Dedifferentiated amniotic fluid mesenchymal stem cell (primary cell): ENCODE measurements around the gene MME.
"Not testable (repeated sequence)": the region's sequence is repeated elsewhere in the genome, so short reads cannot be mapped to it uniquely, and the experiment has no call there.

Experiments used
- DNase-seq: peaks from one replicate; pipeline ENCODE4 v3.0.0-alpha.2; 2016; ENCODE audit errors: extremely low spot score

Gene MME

GRCh38 chr3:155192957-155193746 is 113.0 kb downstream of the MME start:
- DNase-seq = no peak

- DNase-seq = no peak
These were observed 113.7 kb downstream of the MME start for GRCh38 chr3:155193868-155194267.

GRCh38 chr3:155194973-155195957 is 115.1 kb downstream of the MME start:
- no peak for DNase-seq

- DNase-seq = no peak
These were observed 116.3 kb downstream of the MME start for GRCh38 chr3:155196131-155197021.

- no peak for DNase-seq
These were observed 117.7 kb downstream of the MME start for GRCh38 chr3:155197786-155198185.

GRCh38 chr3:155202626-155203025 is 122.5 kb downstream of the MME start:
- no peak for DNase-seq

GRCh38 chr3:155204851-155205250 is 124.7 kb downstream of the MME start:
- no peak for DNase-seq

GRCh38 chr3:155208183-155208800 is 128.2 kb downstream of the MME start:
- DNase-seq = no peak

- no peak for DNase-seq
These were observed 130.6 kb downstream of the MME start for GRCh38 chr3:155210736-155211135.

GRCh38 chr3:155211266-155211665 is 131.1 kb downstream of the MME start:
- no peak for DNase-seq

- DNase-seq = no peak
These were observed 131.8 kb downstream of the MME start for GRCh38 chr3:155211940-155212339.

GRCh38 chr3:155216007-155216406 is 135.9 kb downstream of the MME start:
- DNase-seq = not testable (repeated sequence)

GRCh38 chr3:155217591-155217990 is 137.5 kb downstream of the MME start:
- DNase-seq = no peak

- no peak for DNase-seq
These were observed 138.3 kb downstream of the MME start for GRCh38 chr3:155218462-155218861.

- DNase-seq = no peak
These were observed 139.0 kb downstream of the MME start for GRCh38 chr3:155219106-155219505.

- no peak for DNase-seq
These were observed 145.3 kb downstream of the MME start for GRCh38 chr3:155225417-155225816.

- DNase-seq = no peak
These were observed 147.0 kb downstream of the MME start for GRCh38 chr3:155227141-155227540.

- no peak for DNase-seq
These were observed 148.6 kb downstream of the MME start for GRCh38 chr3:155228676-155229075.

- no peak for DNase-seq
These were observed 149.0 kb downstream of the MME start for GRCh38 chr3:155229086-155229485.

- DNase-seq = no peak
These were observed 150.3 kb downstream of the MME start for GRCh38 chr3:155230382-155230781.

GRCh38 chr3:155231792-155232191 is 151.7 kb downstream of the MME start:
- no peak for DNase-seq
